ENCODE measurements around the gene MAGI2.

Gene MAGI2

GRCh38 chr7:78450706-78451105 lies 1002.8 kb downstream of the MAGI2 start:
- DNase-seq, result no peak

- DNase-seq, result no peak
These were observed 1004.6 kb downstream of the MAGI2 start for GRCh38 chr7:78448911-78449310.

- DNase-seq, result no peak
These were observed 1009.2 kb downstream of the MAGI2 start for GRCh38 chr7:78444267-78444666.

- DNase-seq, result no peak
These were observed 1009.7 kb downstream of the MAGI2 start for GRCh38 chr7:78443811-78444210.

GRCh38 chr7:78441737-78442136 lies 1011.7 kb downstream of the MAGI2 start:
- DNase-seq, result no peak

GRCh38 chr7:78438433-78438832 lies 1015.0 kb downstream of the MAGI2 start:
- DNase-seq, result no peak

GRCh38 chr7:78437118-78437517 lies 1016.3 kb downstream of the MAGI2 start:
- no peak for DNase-seq

GRCh38 chr7:78435355-78435754 lies 1018.1 kb downstream of the MAGI2 start:
- DNase-seq, result no peak

- no peak for DNase-seq
These were observed 1019.2 kb downstream of the MAGI2 start for GRCh38 chr7:78434281-78434680.

- no peak for DNase-seq
These were observed 1020.0 kb downstream of the MAGI2 start for GRCh38 chr7:78433421-78433820.

GRCh38 chr7:78429878-78430277 lies 1023.6 kb downstream of the MAGI2 start:
- no peak for DNase-seq

- DNase-seq, result no peak
These were observed 1026.3 kb downstream of the MAGI2 start for GRCh38 chr7:78427209-78427608.

- no peak for DNase-seq
These were observed 1033.5 kb downstream of the MAGI2 start for GRCh38 chr7:78420001-78420400.

GRCh38 chr7:78417180-78417853 lies 1036.2 kb downstream of the MAGI2 start:
- DNase-seq, result no peak

GRCh38 chr7:78413568-78413967 lies 1039.9 kb downstream of the MAGI2 start:
- DNase-seq, result no peak

- DNase-seq, result no peak
These were observed 1041.1 kb downstream of the MAGI2 start for GRCh38 chr7:78412216-78412858.

- DNase-seq, result no peak
These were observed 1046.4 kb downstream of the MAGI2 start for GRCh38 chr7:78407031-78407430.

GRCh38 chr7:78406531-78406930 lies 1046.9 kb downstream of the MAGI2 start:
- no peak for DNase-seq

- DNase-seq, result no peak
These were observed 1051.4 kb downstream of the MAGI2 start for GRCh38 chr7:78402096-78402495.

- no peak for DNase-seq
These were observed 1053.4 kb downstream of the MAGI2 start for GRCh38 chr7:78400038-78400437.

- no peak for DNase-seq
These were observed 1054.3 kb downstream of the MAGI2 start for GRCh38 chr7:78399033-78399769.

GRCh38 chr7:78398576-78398975 lies 1054.9 kb downstream of the MAGI2 start:
- no peak for DNase-seq

GRCh38 chr7:78398081-78398480 lies 1055.4 kb downstream of the MAGI2 start:
- DNase-seq, result no peak

- no peak for DNase-seq
These were observed 1057.3 kb downstream of the MAGI2 start for GRCh38 chr7:78396210-78396609.

Measured in stimulated activated CD4-positive, alpha-beta T cell treated with anti-CD3 and anti-CD28 coated beads, Interleukin-2, amount 100 ng/mL, for 48 hours (primary cell).